Hepatic stellate cell (primary cell): ENCODE data around the gene HMX1.

ENCODE experiments used
- DNase-seq: peaks from one replicate; pipeline ENCODE4 v3.0.0; 2011; ENCODE audit warnings: low spot score

HMX1 gene

GRCh38 chr4:8910100-8910821 is 38.6 kb upstream of the HMX1 start:
- DNase-seq, result no peak

- DNase-seq, result no peak
Observed at GRCh38 chr4:8909548-8909947, 37.9 kb upstream of the HMX1 start.

GRCh38 chr4:8908206-8908893 is 36.7 kb upstream of the HMX1 start:
- DNase-seq, result no peak

GRCh38 chr4:8907596-8908205 is 36.1 kb upstream of the HMX1 start:
- DNase-seq, result no peak

- no peak for DNase-seq
Observed at GRCh38 chr4:8906991-8907595, 35.5 kb upstream of the HMX1 start.

- DNase-seq, result no peak
Observed at GRCh38 chr4:8906668-8906970, 35.0 kb upstream of the HMX1 start.

GRCh38 chr4:8905773-8906667 is 34.4 kb upstream of the HMX1 start:
- no peak for DNase-seq

GRCh38 chr4:8905226-8905772 is 33.7 kb upstream of the HMX1 start:
- no peak for DNase-seq

GRCh38 chr4:8904666-8905065 is 33.0 kb upstream of the HMX1 start:
- DNase-seq, result no peak

GRCh38 chr4:8904041-8904501 is 32.4 kb upstream of the HMX1 start:
- no peak for DNase-seq

- no peak for DNase-seq
Observed at GRCh38 chr4:8901335-8901734, 29.7 kb upstream of the HMX1 start.

- DNase-seq, result no peak
Observed at GRCh38 chr4:8900588-8900987, 28.9 kb upstream of the HMX1 start.

GRCh38 chr4:8898419-8898818 is 26.8 kb upstream of the HMX1 start:
- no peak for DNase-seq

GRCh38 chr4:8897251-8898167 is 25.9 kb upstream of the HMX1 start:
- DNase-seq, result no peak

GRCh38 chr4:8896506-8896905 is 24.9 kb upstream of the HMX1 start:
- no peak for DNase-seq

- DNase-seq, result no peak
Observed at GRCh38 chr4:8896071-8896470, 24.4 kb upstream of the HMX1 start.

GRCh38 chr4:8895295-8895694 is 23.7 kb upstream of the HMX1 start:
- no peak for DNase-seq

- DNase-seq, result no peak
Observed at GRCh38 chr4:8894424-8894816, 22.8 kb upstream of the HMX1 start.

- no peak for DNase-seq
Observed at GRCh38 chr4:8893624-8894423, 22.2 kb upstream of the HMX1 start.

- DNase-seq, result no peak
Observed at GRCh38 chr4:8893227-8893623, 21.6 kb upstream of the HMX1 start.
